Cardiac fibroblast (primary cell): ENCODE data around the gene SH3BP4.

Experiments used
- DNase-seq, 2 donors: peaks; one replicate each; pipeline versions ENCODE4 v3.0.0 to v3.0.0-alpha.2; 2010; ENCODE audit warnings: low read depth in 2 of 2
- H3K4me3 ChIP-seq, 2 donors: replicated peaks in 1 of 2; 1 replicate in 1 of 2; 2 replicates in 1 of 2; pipeline ENCODE4 v1.5.1; 2011; ENCODE audit warnings: low read depth in 2 of 2, low read length in 2 of 2, mild to moderate bottlenecking in 2 of 2, moderate library complexity in 1 of 2
- TF ChIP-seq, protein P1 (sequence below): IDR thresholded peaks from one replicate; pipeline ENCODE4 v1.5.1; 2011; ENCODE audit warnings: low read depth, mild to moderate bottlenecking, low read length, inconsistent platforms

SH3BP4 gene

DNA sequence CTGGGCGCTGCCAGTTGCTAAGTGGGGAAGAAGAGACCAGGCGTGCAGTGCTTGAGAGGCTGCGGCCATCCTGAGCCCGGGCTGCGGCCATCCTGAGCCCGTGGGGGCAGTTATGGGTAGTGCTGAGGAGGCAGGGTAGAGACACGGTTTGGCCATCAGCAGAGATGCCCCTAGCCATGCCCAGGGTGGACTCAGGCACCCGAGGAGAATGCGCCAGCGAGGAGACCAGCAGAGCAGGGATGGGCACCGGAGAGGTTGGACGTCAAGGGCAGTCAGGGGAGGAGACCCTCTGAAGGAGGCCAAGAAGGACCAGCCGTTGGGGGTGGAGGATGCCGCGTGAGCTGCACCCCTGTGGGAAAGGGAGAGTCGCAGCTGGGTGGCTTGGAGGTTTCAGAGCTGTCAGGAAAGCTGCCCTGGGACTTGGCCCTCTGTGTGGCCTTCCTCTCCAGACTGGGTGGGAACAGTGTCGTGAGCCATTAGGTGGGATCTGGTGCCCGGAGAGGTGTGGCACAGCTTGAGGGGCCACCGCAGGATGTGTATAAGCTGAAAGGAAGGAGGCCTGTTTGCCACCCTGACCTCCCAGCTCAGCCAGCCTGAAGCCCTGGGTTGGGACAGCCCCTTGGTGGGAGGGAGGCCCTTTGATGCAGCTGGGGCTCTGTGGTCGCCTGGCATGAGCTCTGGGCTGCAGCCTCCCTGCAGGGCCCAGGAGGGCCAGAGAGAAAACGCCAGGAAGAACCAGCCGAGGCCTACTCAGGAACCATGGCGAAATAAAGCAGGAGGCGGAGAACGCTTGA, 56.0 kb downstream of the SH3BP4 start:
- TF ChIP-seq, protein P1, sequence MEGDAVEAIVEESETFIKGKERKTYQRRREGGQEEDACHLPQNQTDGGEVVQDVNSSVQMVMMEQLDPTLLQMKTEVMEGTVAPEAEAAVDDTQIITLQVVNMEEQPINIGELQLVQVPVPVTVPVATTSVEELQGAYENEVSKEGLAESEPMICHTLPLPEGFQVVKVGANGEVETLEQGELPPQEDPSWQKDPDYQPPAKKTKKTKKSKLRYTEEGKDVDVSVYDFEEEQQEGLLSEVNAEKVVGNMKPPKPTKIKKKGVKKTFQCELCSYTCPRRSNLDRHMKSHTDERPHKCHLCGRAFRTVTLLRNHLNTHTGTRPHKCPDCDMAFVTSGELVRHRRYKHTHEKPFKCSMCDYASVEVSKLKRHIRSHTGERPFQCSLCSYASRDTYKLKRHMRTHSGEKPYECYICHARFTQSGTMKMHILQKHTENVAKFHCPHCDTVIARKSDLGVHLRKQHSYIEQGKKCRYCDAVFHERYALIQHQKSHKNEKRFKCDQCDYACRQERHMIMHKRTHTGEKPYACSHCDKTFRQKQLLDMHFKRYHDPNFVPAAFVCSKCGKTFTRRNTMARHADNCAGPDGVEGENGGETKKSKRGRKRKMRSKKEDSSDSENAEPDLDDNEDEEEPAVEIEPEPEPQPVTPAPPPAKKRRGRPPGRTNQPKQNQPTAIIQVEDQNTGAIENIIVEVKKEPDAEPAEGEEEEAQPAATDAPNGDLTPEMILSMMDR, result no peak
- no peak overlapping the region for H3K4me3 ChIP-seq
- DNase-seq, result no peak

DNA sequence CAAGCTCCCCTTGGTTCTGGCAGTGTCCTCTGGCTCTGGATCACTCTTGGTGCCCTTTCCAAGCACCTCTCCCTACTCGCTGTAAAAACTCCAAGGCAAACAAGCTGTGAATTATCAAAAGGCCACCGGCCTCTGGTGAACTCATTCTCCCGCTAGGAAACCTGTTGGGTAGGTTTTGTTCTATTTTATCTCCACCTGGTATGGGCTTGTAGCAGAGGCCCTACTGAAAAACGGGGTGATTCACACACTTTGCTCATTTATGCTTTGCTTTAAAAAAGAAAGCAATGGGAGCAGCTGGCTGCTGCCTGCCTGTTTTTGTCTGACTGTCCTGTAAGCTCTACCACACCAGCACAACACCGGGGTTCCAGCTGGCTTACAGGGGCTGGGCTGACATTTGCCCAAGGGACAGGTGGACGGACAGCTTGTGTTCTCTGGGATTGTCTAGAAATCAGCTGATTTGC, 56.8 kb downstream of the SH3BP4 start:
- no peak for DNase-seq
- no peak overlapping the region for H3K4me3 ChIP-seq
- TF ChIP-seq, protein P1, result no peak

DNA sequence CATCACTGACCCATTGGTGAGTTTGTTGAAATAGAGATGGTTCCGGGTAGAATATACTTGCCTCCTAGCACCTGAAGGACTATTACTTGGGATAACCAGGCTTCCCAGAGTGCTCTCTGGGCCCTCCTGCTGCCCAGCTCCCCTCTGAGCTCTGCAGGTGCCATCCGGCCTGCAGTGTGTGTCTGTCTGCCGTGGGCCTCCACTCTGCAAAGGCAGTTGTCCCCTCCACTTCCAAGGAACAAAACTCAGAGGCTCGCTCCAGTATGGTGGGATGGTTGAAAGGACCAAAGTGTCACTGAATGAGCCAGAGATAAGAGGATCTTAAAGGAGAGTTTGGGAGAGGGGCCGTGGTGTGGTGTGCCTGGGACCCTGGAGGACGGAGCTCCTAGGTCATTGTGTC, 57.3 kb downstream of the SH3BP4 start:
- TF ChIP-seq, protein P1, result no peak
- H3K4me3 ChIP-seq, result no peak overlapping the region
- DNase-seq, result no peak

DNA sequence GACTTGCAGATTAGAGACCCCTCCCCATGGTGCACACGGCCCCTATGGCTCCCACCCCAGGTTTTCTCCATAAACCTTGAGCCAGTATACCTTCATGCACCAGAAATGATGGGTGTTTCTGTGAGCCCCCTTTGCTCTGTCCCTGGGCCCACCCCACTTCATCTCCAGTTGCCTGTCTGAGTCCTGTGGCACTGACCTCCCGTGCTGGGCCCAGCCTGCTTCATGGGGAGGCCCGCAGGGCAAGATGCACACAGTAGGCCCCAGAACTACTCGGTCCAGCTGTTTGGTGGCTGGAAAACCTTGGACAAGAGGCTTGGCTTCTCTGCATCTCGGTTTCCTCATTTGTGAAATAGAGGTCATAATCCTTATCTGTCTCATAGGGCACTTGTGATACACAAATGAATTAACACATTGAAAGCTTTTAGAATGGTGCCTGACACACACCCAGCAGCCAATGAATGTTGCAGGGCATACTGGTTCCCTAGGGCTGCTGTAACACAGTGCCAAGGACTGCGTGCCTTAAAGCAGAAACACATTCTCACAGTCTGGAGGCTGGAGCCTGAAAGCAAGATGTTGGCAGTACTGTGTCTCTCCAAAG, 58.4 kb downstream of the SH3BP4 start:
- TF ChIP-seq, protein P1, result no peak
- no peak for DNase-seq
- no peak overlapping the region for H3K4me3 ChIP-seq

DNA sequence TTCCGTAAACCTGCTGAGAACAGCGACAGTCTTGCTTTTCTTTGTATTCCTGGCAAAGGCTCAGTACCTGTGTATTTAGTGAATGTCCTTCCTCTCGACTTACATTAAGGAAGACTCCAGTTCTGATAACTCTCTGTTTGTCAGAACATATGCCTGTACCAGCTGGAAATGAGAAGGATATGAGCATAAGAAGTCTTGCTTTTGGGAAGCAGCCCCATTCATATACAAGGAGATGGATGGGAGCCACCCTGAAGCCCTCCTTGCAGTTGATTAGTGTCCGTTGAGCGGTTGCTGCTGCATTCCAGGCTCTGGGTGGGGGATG, 59.8 kb downstream of the SH3BP4 start:
- DNase-seq, result no peak
- TF ChIP-seq, protein P1, result no peak
- no peak overlapping the region for H3K4me3 ChIP-seq

DNA sequence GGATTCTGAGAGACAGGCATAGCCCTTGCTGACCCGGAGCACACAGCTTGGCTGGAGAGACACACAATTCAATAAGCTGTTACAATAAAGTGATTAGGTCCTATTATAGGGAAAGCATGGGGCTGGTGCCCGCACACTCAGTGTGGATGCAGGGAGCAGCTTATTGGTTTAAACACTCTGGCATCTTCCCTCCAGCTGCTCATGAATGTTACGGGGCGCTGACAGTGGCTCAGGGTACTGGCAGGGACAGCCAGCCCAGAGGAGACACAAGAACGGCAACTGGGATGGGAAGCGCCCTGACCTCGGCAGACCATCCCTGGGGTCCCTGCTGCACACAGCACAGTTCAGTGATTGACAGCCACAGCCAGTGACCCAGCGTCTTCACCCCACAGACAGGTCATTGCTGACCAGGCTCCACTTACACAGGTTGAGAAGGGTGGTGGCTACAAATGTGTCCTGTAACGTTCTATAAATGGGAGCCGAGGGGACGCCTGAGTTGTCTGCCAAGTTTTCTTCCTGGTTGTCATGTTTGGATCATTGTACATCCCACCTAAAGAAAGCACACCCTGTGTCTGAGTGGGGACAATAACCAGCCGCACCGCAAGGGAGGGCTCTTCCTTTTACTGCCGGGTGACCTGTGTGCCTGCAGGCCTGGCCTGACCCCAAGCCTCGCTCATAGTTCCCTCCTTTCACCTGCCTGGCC, 60.3 kb downstream of the SH3BP4 start:
- no peak overlapping the region for H3K4me3 ChIP-seq
- TF ChIP-seq, protein P1, result no peak
- DNase-seq, result no peak
